Measurements from ENCODE around the gene CCDC183.
"Not testable (repeated sequence)": the region's sequence is repeated elsewhere in the genome, so short reads cannot be mapped to it uniquely, and the experiment has no call there.

CCDC183 gene

GRCh38 chr9:136796238-136796774 lies at the start of gene CCDC183:
Gene CCDC183, plus strand, starts transcription at chr9:136796338. Its CDS starts 60 bp downstream, at chr9:136796398.
- DNase-seq (ENCODE audit: low read depth in 1 of 2, low spot score in 1 of 2) = no peak

GRCh38 chr9:136746621-136747020 lies 49.5 kb upstream of the CCDC183 start:
- DNase-seq (ENCODE audit: low read depth in 1 of 2, low spot score in 1 of 2) = no peak

- no peak for DNase-seq (ENCODE audit: low read depth in 1 of 2, low spot score in 1 of 2)
These were observed 48.7 kb upstream of the CCDC183 start for GRCh38 chr9:136747161-136748060.

DNA sequence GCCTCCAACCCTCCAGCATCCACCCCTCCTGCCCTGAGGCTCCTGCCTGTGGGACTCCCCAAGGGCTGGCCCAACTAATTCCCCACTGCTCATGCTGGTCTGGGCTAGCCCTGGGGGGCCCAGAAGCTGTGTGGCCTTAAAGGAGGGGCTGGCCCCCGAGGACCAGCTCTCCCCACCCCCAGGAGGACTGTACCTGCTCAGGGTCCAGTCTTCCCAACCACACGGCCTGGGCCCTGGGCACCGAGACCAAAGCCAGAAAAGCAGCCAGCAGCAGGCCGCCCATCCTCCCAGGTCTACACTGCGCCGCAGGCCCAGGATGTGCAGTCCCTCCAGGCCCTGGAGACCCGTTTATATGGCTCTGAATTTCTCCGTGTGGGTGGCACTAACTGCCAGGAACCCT lies 47.9 kb upstream of the CCDC183 start, which contains the start of gene LCN6:
TSS of gene LCN6 (minus strand) at position 325 of the 400 bp plus-strand sequence. CDS start at position 283, 42 bp downstream.
- no peak for DNase-seq (ENCODE audit: low read depth in 1 of 2, low spot score in 1 of 2)

DNA sequence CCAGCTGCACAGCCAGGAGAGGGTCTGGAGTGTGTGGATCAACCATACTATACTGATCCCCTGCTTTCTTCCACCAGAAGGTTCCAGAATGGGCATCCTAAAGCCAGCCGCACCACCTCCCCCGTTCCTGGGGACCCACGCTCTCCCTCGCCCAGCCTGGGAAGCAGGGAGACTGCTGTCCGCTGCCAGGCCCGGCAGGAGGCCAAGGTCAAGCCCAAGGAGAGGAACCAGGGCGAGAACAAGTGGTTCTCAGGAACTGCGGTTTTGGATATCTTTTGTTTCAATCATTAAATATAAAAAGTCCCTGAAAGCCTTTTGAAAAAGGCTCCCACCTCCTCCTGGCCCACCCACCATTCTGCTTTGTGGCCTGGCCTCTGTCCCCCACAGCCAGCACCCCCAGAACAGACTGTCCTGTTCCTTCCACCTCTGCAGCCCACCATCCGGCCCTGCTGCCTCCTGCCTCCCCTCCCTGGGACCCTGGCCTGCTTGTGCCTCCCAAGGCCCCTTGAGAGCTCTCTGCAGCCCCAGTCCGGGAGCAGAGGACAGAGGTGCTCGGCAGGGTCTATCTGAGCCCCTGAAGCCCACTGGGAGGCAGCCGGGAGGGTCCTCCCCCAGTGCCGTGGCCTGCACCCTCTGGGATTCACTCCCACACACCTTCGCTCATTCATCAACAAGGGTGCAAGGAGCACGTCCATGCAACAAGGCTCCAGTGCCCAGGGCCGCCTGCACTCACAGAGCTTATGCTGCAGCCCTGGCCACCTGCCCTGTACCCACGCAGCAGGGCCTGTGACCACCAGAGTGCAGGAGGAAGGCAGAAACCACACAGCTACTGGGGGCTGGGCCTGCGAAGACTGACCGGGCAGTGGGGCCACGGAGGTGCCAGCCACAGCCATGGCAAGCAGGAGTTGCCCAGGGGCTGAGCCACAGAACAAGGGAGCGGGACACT lies 47.2 kb upstream of the CCDC183 start:
- no peak for DNase-seq (ENCODE audit: low read depth in 1 of 2, low spot score in 1 of 2)

DNA sequence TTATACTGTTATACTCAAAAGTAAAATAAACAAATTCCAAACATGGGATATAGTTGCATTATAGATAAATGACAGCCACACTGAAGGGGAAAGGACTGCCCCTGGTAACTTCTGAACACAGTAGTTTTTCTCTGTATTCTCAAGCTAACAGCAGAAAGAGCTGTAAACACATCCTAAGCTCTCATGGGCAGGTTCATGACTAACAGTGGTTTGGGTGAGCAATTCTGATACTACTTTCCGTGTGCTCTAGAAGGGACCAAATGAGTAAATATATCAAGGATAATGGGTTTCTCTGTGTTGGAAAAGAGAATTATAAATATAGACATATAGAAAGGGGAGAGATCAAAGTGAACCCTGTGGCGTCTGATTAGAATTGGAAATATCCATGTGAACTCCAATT lies 45.6 kb upstream of the CCDC183 start:
- no peak for DNase-seq (ENCODE audit: low read depth in 1 of 2, low spot score in 1 of 2)

- no peak for DNase-seq (ENCODE audit: low read depth in 1 of 2, low spot score in 1 of 2)
These were observed 44.9 kb upstream of the CCDC183 start for GRCh38 chr9:136751244-136751643.

DNA sequence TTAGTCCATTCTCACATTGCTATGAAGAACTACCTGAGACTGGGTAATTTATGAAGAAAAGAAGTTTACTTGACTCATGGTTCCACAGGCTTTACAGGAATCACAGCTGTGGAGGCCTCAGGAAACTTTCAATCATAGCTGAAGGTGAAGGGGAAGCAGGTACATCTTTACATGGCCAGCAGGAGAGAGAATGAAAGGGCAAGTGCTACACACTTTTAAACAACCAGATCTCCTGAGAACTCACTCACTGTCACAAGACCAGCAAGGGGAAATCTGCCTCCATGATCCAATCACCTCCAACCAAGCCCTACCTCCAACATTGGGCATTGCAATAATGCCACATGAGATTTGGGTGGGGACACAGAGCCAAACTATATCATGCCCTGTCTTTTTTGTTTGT lies 44.3 kb upstream of the CCDC183 start:
- no peak for DNase-seq (ENCODE audit: low read depth in 1 of 2, low spot score in 1 of 2)

DNA sequence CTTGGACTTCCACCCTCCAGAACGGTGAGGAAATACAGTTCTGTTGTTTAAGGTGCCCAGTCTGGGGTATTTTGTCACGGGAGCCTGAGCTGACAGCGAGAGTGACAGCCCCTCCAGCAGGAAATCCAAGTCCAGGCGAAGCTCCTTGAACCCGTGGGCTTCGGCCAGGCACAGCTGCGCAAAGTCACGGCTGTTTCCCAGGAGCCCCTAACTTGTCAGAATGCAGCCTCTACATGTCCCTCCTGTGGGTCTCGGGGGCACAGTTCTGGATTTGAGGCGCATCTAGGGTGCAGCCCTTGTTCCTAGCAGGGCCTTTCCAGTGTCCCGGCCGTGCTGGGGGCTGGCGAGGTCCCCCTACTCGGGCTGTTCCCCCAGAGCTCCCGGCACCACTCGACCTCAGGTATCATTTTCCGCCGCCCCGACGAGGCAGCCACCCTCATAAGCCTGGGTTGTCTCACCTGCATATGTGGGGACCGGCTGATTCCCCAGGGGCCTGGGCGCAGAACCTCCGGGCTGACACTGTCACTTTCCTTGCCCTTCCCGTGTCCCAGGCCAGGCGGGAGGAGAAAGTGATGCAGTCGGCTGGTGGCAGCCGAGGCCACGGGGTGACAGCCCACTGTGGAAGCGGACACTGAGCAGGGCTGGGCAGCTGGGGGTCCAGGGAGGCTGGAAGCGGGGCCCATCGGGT lies 42.6 kb upstream of the CCDC183 start:
- no peak for DNase-seq (ENCODE audit: low read depth in 1 of 2, low spot score in 1 of 2)

- DNase-seq (ENCODE audit: low read depth in 1 of 2, low spot score in 1 of 2) = no peak
These were observed 42.0 kb upstream of the CCDC183 start for GRCh38 chr9:136754059-136754572.

DNA sequence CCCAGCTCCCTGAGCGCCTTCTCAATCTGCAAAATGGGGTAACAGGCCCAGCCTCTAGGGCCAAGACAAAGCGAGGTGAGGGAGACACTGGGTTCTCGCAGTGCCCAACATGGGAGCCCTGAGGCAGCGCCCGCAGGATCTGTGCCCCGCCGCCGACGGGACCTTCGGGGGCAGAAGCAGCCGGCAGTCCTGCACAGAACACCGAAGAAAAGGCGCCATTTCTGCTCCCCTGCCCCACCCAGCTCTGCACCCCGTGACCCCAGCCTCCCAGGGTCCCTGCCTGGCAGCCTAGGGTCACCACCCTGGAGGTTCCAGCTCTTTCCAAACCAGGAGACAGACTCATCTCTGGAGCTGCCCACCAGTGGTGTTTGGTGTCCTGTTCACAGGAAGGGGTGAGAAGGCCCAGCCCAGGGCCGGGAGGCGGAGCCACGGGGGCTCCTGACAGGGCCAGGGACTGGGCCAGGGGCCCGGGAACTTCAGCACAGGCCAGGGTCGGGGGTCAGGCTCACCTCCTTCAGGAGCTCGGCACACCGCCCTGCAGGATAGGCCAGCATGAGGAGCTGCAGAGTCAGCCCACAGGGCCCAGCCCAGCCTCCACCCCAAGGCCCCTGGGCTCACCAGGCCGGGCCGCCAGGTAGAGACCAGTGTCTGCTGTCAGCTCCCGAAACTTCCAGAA lies 41.4 kb upstream of the CCDC183 start:
- no peak for DNase-seq (ENCODE audit: low read depth in 1 of 2, low spot score in 1 of 2)

DNA sequence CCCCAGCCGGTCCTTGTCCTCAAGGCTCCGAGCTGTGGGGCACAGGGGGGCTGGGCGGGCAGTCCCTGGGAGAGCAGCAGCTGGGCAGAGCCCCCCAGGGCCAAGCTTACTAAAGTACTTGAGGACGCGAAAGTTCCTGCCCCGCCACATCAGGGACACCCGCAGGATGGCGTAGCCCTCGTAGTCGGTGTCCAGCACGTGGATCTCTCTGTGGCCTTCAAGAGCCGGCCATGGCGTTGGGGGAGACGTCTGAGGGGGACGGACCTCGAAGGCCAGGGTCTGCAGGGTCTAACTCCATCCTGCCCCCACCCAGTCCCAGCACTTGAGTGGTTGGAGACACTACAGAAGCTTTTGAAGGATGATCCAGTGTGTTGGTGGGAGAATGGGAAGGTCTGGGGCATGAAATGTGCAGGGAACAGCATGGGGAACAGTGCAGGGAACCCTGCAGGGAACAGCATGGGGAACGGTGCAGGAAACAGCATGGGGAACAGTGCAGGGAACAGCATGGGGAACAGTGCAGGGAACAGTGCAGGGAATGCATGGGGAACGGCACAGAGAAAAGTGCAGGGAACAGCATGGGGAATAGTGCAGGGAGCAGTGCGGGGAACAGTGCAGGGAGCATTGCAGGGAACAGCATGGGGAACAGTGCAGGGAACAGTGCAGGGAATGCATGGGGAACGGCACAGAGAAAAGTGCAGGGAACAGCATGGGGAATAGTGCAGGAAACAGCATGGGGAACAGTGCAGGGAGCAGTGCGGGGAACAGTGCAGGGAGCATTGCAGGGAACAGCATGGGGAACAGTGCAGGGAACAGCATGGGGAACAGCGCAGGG lies 40.6 kb upstream of the CCDC183 start:
- DNase-seq (ENCODE audit: low read depth in 1 of 2, low spot score in 1 of 2) = not testable (repeated sequence)

GRCh38 chr9:136756134-136756438 lies 40.1 kb upstream of the CCDC183 start:
- no peak for DNase-seq (ENCODE audit: low read depth in 1 of 2, low spot score in 1 of 2)

DNA sequence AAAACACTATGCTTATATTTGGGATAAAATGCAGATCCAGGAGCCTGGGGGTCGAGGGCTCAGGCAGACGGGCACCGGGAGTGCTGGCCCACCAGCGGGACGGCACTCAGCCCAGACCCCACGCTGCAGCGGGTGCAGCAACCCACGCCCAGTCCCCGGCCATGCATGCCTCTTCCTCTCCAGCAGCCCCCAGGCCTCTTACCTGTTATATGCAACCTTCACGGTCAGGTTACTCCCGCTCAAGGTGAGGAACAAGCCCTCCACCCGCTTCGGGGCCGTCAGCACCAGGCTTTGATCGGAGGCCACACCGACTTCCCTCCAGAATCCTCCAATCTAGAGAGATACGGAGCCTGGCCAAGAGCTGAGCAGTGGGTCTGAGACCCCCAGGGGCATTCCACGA lies 39.3 kb upstream of the CCDC183 start:
- no peak for DNase-seq (ENCODE audit: low read depth in 1 of 2, low spot score in 1 of 2)

- DNase-seq (ENCODE audit: low read depth in 1 of 2, low spot score in 1 of 2) = no peak
These were observed 38.8 kb upstream of the CCDC183 start for GRCh38 chr9:136757328-136757727.

GRCh38 chr9:136757751-136758140 lies 38.4 kb upstream of the CCDC183 start:
- no peak for DNase-seq (ENCODE audit: low read depth in 1 of 2, low spot score in 1 of 2)

DNA sequence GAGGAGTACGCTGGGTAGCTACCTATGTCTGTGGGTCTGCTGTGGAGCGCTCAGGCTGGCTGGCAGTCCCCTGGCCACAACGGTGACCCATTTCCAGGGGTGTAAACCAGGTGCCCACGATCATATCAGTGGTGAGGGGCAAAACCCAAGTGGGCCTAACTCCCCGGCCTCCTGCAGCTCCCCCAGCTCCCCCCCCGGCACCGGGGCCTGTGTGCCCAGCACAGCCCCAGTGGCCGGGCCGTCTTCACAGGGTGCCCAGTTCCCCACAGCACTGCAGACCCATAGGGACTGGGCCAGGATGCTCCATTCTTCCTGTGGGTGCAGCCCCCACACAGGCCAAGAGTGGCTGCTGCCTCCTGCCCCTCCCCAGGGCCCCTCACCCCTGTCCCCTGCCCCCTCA lies 37.1 kb upstream of the CCDC183 start:
- no peak for DNase-seq (ENCODE audit: low read depth in 1 of 2, low spot score in 1 of 2)

- no peak for DNase-seq (ENCODE audit: low read depth in 1 of 2, low spot score in 1 of 2)
These were observed 36.5 kb upstream of the CCDC183 start for GRCh38 chr9:136759436-136760325.
